HepG2 (cell line): ENCODE results near the gene SHC1. TPM values are rescaled to one million over a fixed set of nuclear protein-coding genes. Genes with fewer than 3 reads are reported as not detected.

Experiments used
- ARNT ChIP-seq: fragments of 450-650 bp; IDR thresholded peaks from 2 replicates; pipeline ENCODE4 v1.6.1; 2017
- GABPB1 ChIP-seq: IDR thresholded peaks from 2 replicates; pipeline ENCODE4 v1.6.1; 2016; ENCODE audit warnings: mild to moderate bottlenecking, missing genetic modification reagents, moderate library complexity, missing compliant biosample characterization
- GFI1 ChIP-seq: sonication (generic); formaldehyde crosslinking; IDR thresholded peaks from 2 replicates; pipeline ENCODE4 v1.5.0; 2020; ENCODE audit warnings: missing genetic modification reagents, mild to moderate bottlenecking, borderline replicate concordance
- GMEB1 ChIP-seq: sonication (generic); formaldehyde crosslinking; IDR thresholded peaks from 2 replicates; pipeline ENCODE4 v1.5.1; 2020; ENCODE audit warnings: missing genetic modification reagents, mild to moderate bottlenecking, borderline replicate concordance
- HIVEP1 ChIP-seq: sonication (generic); formaldehyde crosslinking; IDR thresholded peaks from 2 replicates; pipeline ENCODE4 v1.4.0; 2020; ENCODE audit warnings: mild to moderate bottlenecking, missing genetic modification reagents
- KLF6 ChIP-seq: IDR thresholded peaks from 2 replicates; pipeline ENCODE4 v1.8.0; 2016; ENCODE audit warnings: missing biosample characterization, missing genetic modification reagents
- MYC ChIP-seq: sonication (generic); formaldehyde crosslinking; IDR thresholded peaks from 2 replicates; pipeline ENCODE4 v1.9.0; 2021; ENCODE audit warnings: missing genetic modification reagents, borderline replicate concordance
- NCOA2 ChIP-seq: sonication (generic); formaldehyde crosslinking; IDR thresholded peaks from 2 replicates; pipeline ENCODE4 v1.8.0; 2022; ENCODE audit warnings: inconsistent platforms
- SMAD1 ChIP-seq: sonication (generic); formaldehyde crosslinking; IDR thresholded peaks from 2 replicates; pipeline ENCODE4 v1.4.0; 2020; ENCODE audit warnings: missing genetic modification reagents, low read depth, mild to moderate bottlenecking, borderline replicate concordance
- SMAD3 ChIP-seq: sonication (generic); formaldehyde crosslinking; IDR thresholded peaks from 2 replicates; pipeline ENCODE4 v1.4.0; 2020; ENCODE audit warnings: missing genetic modification reagents
- ZFP82 ChIP-seq: sonication (generic); formaldehyde crosslinking; IDR thresholded peaks from 2 replicates; pipeline ENCODE4 v1.5.1; 2020; ENCODE audit warnings: mild to moderate bottlenecking, missing genetic modification reagents, borderline replicate concordance
- ZNF749 ChIP-seq: sonication (generic); formaldehyde crosslinking; IDR thresholded peaks from 2 replicates; pipeline ENCODE4 v1.8.0; 2022; ENCODE audit warnings: mild to moderate bottlenecking, missing genetic modification reagents, moderate library complexity, borderline replicate concordance
- polyA plus RNA-seq, 8 experiments: library from polyadenylated mRNA; depleted of rRNA in 3 of 8; stranded (reverse) in 7 of 8; unstranded in 1 of 8; fragments of >200 nt; fragmentation: Illumina TruSeq in 4 of 8; extraction: Trizol in 4 of 8; gene quantifications; 2 replicates each; pipeline versions ENCODE4 v1.2.1 to v1.2.3, GENCODE V29; 2011 to 2016; ENCODE audit warnings: low read depth in 4 of 8, missing spikeins in 1 of 8, mixed read lengths in 1 of 8; ENCODE audit not compliant: insufficient read depth in 1 of 8
- total RNA-seq, 5 experiments: library from RNA; depleted of rRNA; stranded (reverse); fragments of >200 nt; fragmentation: Illumina TruSeq; extraction: Trizol; gene quantifications; 2 replicates each; pipeline ENCODE4 v1.2.3, GENCODE V29; 2016; ENCODE audit warnings: low read depth in 1 of 5
- TF ChIP-seq, protein P1 (sequence below): sonication (generic); formaldehyde crosslinking; IDR thresholded peaks from 2 replicates; pipeline ENCODE4 v1.5.1; 2020; ENCODE audit warnings: mild to moderate bottlenecking, missing genetic modification reagents, borderline replicate concordance
- TF ChIP-seq, protein P2 (sequence below): sonication (generic); formaldehyde crosslinking; IDR thresholded peaks from 2 replicates; pipeline ENCODE4 v1.4.0; 2020; ENCODE audit warnings: missing genetic modification reagents
- TF ChIP-seq, protein P3 (sequence below): IDR thresholded peaks from 2 replicates; pipeline ENCODE4 v1.6.1; 2016; ENCODE audit warnings: low read depth, borderline replicate concordance
- TF ChIP-seq, protein P4 (sequence below): sonication (generic); formaldehyde crosslinking; IDR thresholded peaks from 2 replicates; pipeline ENCODE4 v1.5.0; 2020; ENCODE audit warnings: missing genetic modification reagents, mild to moderate bottlenecking, borderline replicate concordance

SHC1 gene
- total and polyA plus RNA-seq, 2 of the 13 experiments (the other 11 are each of a cell fraction or from before 2014, with no cell fraction given), result 52.0 to 137 TPM

GRCh38 chr1:154972517-154973343, 2.2 kb upstream of the SHC1 start (continued):
- TF ChIP-seq, protein P1, sequence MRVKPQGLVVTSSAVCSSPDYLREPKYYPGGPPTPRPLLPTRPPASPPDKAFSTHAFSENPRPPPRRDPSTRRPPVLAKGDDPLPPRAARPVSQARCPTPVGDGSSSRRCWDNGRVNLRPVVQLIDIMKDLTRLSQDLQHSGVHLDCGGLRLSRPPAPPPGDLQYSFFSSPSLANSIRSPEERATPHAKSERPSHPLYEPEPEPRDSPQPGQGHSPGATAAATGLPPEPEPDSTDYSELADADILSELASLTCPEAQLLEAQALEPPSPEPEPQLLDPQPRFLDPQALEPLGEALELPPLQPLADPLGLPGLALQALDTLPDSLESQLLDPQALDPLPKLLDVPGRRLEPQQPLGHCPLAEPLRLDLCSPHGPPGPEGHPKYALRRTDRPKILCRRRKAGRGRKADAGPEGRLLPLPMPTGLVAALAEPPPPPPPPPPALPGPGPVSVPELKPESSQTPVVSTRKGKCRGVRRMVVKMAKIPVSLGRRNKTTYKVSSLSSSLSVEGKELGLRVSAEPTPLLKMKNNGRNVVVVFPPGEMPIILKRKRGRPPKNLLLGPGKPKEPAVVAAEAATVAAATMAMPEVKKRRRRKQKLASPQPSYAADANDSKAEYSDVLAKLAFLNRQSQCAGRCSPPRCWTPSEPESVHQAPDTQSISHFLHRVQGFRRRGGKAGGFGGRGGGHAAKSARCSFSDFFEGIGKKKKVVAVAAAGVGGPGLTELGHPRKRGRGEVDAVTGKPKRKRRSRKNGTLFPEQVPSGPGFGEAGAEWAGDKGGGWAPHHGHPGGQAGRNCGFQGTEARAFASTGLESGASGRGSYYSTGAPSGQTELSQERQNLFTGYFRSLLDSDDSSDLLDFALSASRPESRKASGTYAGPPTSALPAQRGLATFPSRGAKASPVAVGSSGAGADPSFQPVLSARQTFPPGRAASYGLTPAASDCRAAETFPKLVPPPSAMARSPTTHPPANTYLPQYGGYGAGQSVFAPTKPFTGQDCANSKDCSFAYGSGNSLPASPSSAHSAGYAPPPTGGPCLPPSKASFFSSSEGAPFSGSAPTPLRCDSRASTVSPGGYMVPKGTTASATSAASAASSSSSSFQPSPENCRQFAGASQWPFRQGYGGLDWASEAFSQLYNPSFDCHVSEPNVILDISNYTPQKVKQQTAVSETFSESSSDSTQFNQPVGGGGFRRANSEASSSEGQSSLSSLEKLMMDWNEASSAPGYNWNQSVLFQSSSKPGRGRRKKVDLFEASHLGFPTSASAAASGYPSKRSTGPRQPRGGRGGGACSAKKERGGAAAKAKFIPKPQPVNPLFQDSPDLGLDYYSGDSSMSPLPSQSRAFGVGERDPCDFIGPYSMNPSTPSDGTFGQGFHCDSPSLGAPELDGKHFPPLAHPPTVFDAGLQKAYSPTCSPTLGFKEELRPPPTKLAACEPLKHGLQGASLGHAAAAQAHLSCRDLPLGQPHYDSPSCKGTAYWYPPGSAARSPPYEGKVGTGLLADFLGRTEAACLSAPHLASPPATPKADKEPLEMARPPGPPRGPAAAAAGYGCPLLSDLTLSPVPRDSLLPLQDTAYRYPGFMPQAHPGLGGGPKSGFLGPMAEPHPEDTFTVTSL (CRISPR knock-in tag), result peak; percentile 35; the same call in 1 of the 2 replicates
- TF ChIP-seq KLF6 (CRISPR knock-in tag) (peak; percentile 41; the same call in 1 of the 2 replicates), ZFP82 (0 out of 2 replicates have a peak, but pooled peaks have one; percentile 51), GABPB1 (peak; percentile 79), GMEB1 (CRISPR knock-in tag) (peak; percentile 43; the same call in 1 of the 2 replicates), NCOA2 (CRISPR knock-in tag) (peak; percentile 75), MYC (CRISPR knock-in tag) (peak; percentile 63; the same call in 1 of the 2 replicates), ZNF749 (peak; percentile 58; the same call in 1 of the 2 replicates), HIVEP1 (CRISPR knock-in tag) (peak; percentile 9; the same call in 1 of the 2 replicates), SMAD3 (CRISPR knock-in tag) (peak; percentile 23; the same call in 1 of the 2 replicates), GFI1 (CRISPR knock-in tag) (0 out of 2 replicates have a peak, but pooled peaks have one; percentile 2), ARNT (no peak), SMAD1 (CRISPR knock-in tag) (0 out of 2 replicates have a peak, but pooled peaks have one; percentile 26)
- TF ChIP-seq, protein P2, sequence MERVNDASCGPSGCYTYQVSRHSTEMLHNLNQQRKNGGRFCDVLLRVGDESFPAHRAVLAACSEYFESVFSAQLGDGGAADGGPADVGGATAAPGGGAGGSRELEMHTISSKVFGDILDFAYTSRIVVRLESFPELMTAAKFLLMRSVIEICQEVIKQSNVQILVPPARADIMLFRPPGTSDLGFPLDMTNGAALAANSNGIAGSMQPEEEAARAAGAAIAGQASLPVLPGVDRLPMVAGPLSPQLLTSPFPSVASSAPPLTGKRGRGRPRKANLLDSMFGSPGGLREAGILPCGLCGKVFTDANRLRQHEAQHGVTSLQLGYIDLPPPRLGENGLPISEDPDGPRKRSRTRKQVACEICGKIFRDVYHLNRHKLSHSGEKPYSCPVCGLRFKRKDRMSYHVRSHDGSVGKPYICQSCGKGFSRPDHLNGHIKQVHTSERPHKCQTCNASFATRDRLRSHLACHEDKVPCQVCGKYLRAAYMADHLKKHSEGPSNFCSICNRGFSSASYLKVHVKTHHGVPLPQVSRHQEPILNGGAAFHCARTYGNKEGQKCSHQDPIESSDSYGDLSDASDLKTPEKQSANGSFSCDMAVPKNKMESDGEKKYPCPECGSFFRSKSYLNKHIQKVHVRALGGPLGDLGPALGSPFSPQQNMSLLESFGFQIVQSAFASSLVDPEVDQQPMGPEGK, result peak; percentile 87
- TF ChIP-seq, protein P3, sequence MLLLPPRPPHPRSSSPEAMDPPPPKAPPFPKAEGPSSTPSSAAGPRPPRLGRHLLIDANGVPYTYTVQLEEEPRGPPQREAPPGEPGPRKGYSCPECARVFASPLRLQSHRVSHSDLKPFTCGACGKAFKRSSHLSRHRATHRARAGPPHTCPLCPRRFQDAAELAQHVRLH, result peak; percentile 45; the same call in 1 of the 2 replicates
- TF ChIP-seq, protein P4, sequence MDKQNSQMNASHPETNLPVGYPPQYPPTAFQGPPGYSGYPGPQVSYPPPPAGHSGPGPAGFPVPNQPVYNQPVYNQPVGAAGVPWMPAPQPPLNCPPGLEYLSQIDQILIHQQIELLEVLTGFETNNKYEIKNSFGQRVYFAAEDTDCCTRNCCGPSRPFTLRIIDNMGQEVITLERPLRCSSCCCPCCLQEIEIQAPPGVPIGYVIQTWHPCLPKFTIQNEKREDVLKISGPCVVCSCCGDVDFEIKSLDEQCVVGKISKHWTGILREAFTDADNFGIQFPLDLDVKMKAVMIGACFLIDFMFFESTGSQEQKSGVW (CRISPR knock-in tag), result no peak
